Activated naive CD8-positive, alpha-beta T cell treated with anti-CD3 and anti-CD28 coated beads, Interleukin-2, amount 10 ng/mL, durations not matched to agents 7 days and 5 days (primary cell): ENCODE results near the gene DYNC1I1. TPM values are rescaled to one million over a fixed set of nuclear protein-coding genes. Genes with fewer than 3 reads are reported as not detected.

ENCODE experiments used
- ATAC-seq: fragments of 150-1000 bp; cut with Tn5 transposase; one replicate; pipeline ENCODE4 v1.10.0; 2021; ENCODE audit warnings: low read depth, moderate library complexity
- POLR2A ChIA-PET: fragments of 350-600 bp; sonication (Branson Sonifier 250); formaldehyde crosslinking; loops from one replicate; lab custom pipeline; 2021; ENCODE audit warnings: antibody characterized with exemption; lab: Charles Lee
- DNase-seq: peaks from one replicate; pipeline ENCODE4 v3.0.0; 2021
- H3K27ac Mint-ChIP-seq: one replicate; pipeline ENCODE4 v1.8.0; 2022; ENCODE audit warnings: mild to moderate bottlenecking, mixed read lengths
- H3K27me3 Mint-ChIP-seq: one replicate; pipeline ENCODE4 v1.8.0; 2022; ENCODE audit warnings: mild to moderate bottlenecking, moderate library complexity, mixed read lengths
- H3K36me3 Mint-ChIP-seq: one replicate; pipeline ENCODE4 v1.8.0; 2021; ENCODE audit warnings: mild to moderate bottlenecking, mixed read lengths
- H3K4me1 Mint-ChIP-seq: one replicate; pipeline ENCODE4 v1.8.0; 2021; ENCODE audit warnings: mixed read lengths
- H3K4me3 Mint-ChIP-seq: one replicate; pipeline ENCODE4 v1.8.0; 2022; ENCODE audit warnings: mild to moderate bottlenecking, moderate library complexity, mixed read lengths
- H3K9me3 Mint-ChIP-seq: one replicate; pipeline ENCODE4 v1.8.0; 2021; ENCODE audit warnings: mixed read lengths
- total RNA-seq, 2 experiments: library from RNA; stranded (reverse); gene quantifications; one replicate each; pipeline ENCODE4 v1.2.3, GENCODE V29; 2021

The DYNC1I1 gene
- total RNA-seq, 2 experiments from 2014 or later: not detected

DNA sequence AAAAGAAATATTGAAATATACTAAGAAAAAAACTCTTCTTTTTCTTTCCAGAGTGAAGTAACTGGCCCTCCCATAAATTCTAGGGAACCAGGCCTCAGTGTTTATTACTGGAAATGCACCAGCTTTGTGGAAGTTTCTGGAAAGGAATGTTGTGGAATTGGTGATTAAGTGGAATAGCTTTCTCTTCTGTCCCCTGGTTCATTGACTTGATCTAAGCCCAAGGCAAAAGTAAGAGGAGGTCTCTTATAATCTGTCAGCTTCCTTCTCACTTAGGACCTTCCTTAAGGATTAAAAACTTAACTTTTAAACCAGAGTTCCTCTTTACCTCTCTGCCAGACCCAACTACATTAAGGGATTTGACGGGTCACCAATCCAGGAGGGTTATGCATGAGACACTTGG, 283.4 kb downstream of the DYNC1I1 start:
- Mint-ChIP-seq H3K27ac (no peak overlapping the region), H3K4me1 (no peaks in the 10 kb centered on the region), H3K9me3 (no peaks in the 10 kb centered on the region), H3K27me3 (peaks cover 23% of the 10 kb centered on the region), H3K4me3 (no peak overlapping the region), H3K36me3 (no peaks in the 10 kb centered on the region)
- ATAC-seq (no peak), DNase-seq (no peak)
- POLR2A ChIA-PET: no interaction called here

DNA sequence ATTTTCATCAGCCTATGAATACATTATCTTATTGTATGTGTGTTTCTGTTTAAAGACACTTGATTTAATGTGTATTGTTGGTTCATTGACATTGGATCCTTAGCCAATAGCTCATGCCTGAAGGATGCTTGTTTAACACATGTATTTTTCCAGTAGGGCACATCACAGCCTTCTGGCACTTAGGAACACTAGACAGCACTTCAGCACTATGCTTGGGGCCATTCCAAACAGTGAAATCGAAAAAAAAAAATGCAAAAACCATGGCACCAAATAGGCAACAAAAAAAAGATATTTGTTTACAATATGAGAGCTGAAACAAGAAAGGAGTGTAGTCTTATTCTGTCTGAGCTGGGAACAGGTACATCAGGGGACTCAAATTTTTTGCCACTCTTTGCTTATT, 286.7 kb downstream of the DYNC1I1 start:
- no peaks in the 10 kb centered on the region for H3K36me3 Mint-ChIP-seq
- H3K27me3 Mint-ChIP-seq: peaks cover 13% of the 10 kb centered on the region
- no peak overlapping the region for H3K27ac Mint-ChIP-seq
- ATAC-seq (no peak), DNase-seq (no peak)
- POLR2A ChIA-PET: no interaction called here
- H3K4me1 Mint-ChIP-seq: no peaks in the 10 kb centered on the region
- H3K9me3 Mint-ChIP-seq: no peaks in the 10 kb centered on the region
- no peak overlapping the region for H3K4me3 Mint-ChIP-seq

DNA sequence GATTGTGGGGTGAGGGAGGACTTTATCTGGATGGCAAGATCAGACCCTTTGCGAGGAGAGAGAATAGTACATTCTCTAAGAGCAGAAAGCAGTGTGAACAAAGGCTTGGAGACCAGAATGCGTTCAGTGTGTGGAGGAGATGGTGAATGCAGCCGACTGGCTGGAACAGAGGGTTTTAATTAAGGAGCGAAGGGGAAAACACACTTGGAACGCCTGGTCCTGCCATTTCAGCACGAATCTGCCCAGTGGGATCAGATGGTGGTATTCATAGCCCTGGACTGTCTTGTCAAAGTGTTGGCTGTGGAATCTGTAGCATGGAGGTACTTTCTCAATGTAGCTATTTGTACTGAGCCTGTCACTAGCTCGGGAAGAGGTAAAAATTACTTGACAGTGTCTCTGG, 288.7 kb downstream of the DYNC1I1 start:
- no peaks in the 10 kb centered on the region for H3K36me3 Mint-ChIP-seq
- POLR2A ChIA-PET: no interaction called here
- H3K9me3 Mint-ChIP-seq: no peaks in the 10 kb centered on the region
- ATAC-seq: no peak
- H3K4me1 Mint-ChIP-seq: no peaks in the 10 kb centered on the region
- H3K27ac Mint-ChIP-seq: no peak overlapping the region
- no peak for DNase-seq
- peaks cover 9% of the 10 kb centered on the region for H3K27me3 Mint-ChIP-seq
- H3K4me3 Mint-ChIP-seq: no peak overlapping the region

DNA sequence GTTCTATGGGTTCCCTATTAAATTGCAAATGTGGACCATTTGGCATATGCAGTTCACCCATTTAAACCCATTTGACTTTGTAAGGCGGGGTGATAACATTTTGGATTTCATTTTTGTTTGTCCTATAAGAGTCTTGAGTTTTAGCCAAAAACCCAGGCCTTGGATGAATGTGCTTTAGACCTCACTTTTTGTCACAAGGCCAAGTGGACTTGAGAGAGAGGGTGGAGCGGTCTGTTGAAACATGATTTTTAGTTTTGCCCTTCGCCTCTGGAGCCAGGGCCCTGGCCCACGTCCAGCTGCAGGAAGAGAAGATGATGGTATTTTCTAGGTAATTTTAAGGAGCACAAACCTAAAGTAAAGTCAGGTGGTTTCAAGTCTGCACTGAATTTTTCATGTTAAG, 289.5 kb downstream of the DYNC1I1 start:
- no peaks in the 10 kb centered on the region for H3K36me3 Mint-ChIP-seq
- no peaks in the 10 kb centered on the region for H3K4me1 Mint-ChIP-seq
- DNase-seq (no peak), ATAC-seq (no peak)
- no peak overlapping the region for H3K27ac Mint-ChIP-seq
- no peaks in the 10 kb centered on the region for H3K9me3 Mint-ChIP-seq
- no peak overlapping the region for H3K4me3 Mint-ChIP-seq
- POLR2A ChIA-PET: no interaction called here
- peaks cover 7% of the 10 kb centered on the region for H3K27me3 Mint-ChIP-seq

DNA sequence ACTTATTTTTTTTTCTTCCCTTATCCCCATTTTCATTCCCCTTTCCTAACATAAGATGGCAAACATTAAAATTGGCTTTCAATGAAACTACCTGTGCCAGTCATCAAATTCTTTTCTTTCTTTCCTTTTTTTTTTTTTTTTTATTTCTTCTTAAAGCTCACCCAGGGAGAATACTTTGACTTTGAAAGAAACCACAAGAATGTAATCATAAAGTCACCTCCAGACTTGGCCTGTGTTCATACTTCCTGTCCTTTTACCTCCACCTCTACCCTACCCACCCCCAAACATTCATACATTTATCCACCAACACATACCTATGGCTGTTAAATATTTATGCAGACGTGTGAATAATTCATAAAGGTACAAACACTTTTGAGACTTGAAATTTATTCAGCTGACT, 295.0 kb downstream of the DYNC1I1 start:
- POLR2A ChIA-PET: no interaction called here
- H3K27me3 Mint-ChIP-seq: peaks cover 17% of the 10 kb centered on the region
- H3K4me1 Mint-ChIP-seq: no peaks in the 10 kb centered on the region
- H3K9me3 Mint-ChIP-seq: no peaks in the 10 kb centered on the region
- H3K27ac Mint-ChIP-seq: no peak overlapping the region
- H3K4me3 Mint-ChIP-seq: no peak overlapping the region
- H3K36me3 Mint-ChIP-seq: no peaks in the 10 kb centered on the region
- DNase-seq: no peak
- no peak for ATAC-seq

DNA sequence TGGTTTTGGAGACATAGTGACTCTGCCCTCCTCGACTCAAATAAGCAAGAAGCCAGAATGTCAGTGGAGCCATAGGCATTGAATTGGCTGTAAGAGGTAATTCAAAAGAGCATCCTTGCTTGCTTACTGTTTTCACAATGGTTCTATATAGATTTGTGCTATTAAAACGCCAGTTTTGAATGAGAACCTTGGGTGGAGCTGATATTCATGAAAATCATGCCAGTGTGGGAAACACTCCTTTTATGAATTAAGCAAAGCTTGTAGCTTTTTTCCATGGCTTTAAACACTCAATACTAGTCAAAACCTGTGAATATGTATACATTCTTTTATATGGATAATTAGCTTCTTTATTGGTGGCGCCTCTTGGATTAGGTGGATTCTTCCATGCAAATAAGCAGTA, 297.0 kb downstream of the DYNC1I1 start:
- no peak for ATAC-seq
- peaks cover 21% of the 10 kb centered on the region for H3K27me3 Mint-ChIP-seq
- H3K27ac Mint-ChIP-seq: no peak overlapping the region

DNA sequence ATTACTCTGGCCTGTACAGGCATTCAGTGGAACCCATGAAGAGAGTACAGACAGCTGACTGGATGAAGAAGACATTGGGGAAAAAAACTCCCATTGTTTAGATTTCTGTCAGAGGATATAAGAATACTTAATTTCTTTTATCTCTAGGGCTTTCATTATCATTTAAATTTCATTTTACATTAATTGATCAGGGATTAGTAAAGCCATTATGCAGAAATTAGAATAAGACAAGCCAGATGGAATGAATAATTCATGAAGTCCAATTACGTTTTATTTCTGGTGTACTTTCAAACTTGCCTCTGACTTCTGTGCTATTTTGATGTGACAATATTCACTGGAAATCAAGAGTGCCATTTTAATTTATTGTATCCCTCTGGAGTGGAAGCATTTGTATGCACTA, 302.5 kb downstream of the DYNC1I1 start:
- no peaks in the 10 kb centered on the region for H3K36me3 Mint-ChIP-seq
- DNase-seq (no peak), ATAC-seq (no peak)
- H3K27me3 Mint-ChIP-seq: peaks cover 52% of the 10 kb centered on the region
- no peak overlapping the region for H3K27ac Mint-ChIP-seq
- POLR2A ChIA-PET: no interaction called here
- H3K4me1 Mint-ChIP-seq: peaks cover 9% of the 10 kb centered on the region
- no peaks in the 10 kb centered on the region for H3K9me3 Mint-ChIP-seq
- no peak overlapping the region for H3K4me3 Mint-ChIP-seq

More for the DNA sequence above, 297.0 kb downstream of the DYNC1I1 start:
- H3K9me3 Mint-ChIP-seq: no peaks in the 10 kb centered on the region
- H3K4me3 Mint-ChIP-seq: no peak overlapping the region
- DNase-seq: no peak
- no peaks in the 10 kb centered on the region for H3K36me3 Mint-ChIP-seq
- H3K4me1 Mint-ChIP-seq: no peaks in the 10 kb centered on the region
- POLR2A ChIA-PET: no interaction called here

DNA sequence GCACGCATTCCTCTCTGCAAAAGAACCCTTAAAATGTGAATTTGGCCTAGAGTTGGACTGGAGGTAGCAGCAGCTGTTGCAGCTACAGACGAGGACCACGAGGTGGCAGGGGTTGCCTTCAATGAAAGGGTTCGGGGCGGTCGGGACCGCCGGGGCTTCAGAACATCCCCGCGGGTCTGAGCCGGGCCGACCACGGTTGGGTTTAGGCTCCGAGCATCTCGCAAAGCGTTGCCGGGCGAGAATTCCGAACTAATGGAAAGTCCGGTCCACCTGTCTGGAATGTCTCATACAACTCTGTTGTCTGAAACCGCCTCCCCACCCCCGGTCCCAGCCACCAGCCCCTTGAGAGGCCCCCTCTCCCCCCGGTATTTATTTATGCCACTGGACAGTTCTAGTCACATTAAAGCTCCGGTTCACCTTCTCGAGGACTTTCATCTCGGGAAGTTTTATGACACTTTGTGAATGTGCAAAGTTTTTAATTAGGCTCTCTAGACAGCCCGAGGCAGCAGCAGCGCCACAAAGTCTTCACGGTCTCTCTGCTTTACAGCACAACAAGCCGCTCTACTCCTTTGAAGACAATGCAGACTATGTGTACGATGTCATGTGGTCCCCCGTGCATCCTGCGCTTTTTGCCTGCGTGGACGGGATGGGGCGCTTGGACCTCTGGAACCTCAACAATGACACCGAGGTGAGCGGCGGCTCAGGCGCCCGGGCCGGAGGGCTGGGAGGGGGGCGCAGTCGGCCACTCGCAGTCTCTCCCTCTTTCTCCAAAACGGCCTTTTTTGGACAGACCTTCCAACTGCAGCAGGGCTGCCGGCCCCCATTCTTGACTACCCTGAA, 303.4 kb downstream of the DYNC1I1 start:
- H3K36me3 Mint-ChIP-seq: no peaks in the 10 kb centered on the region
- no peaks in the 10 kb centered on the region for H3K9me3 Mint-ChIP-seq
- POLR2A ChIA-PET: no interaction called here

DNA sequence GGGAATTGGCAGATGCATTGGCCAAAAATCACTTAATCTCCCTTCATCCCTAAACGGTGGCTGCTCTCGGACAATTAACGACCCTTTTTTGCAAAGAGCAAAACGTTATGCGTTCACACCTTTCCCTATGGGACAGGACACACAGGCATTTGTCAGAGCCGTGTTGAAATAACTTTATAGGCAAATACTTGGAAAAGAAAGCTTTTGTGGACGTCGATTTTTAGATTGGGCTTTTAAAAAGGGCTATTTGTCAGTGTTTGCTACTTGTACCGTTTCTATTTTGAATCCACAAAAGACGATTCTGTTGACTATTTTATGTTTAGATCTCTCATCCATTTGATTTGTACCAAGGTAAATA, 304.0 kb downstream of the DYNC1I1 start:
- H3K36me3 Mint-ChIP-seq: no peaks in the 10 kb centered on the region
- H3K27me3 Mint-ChIP-seq: peaks cover 52% of the 10 kb centered on the region
- no peaks in the 10 kb centered on the region for H3K9me3 Mint-ChIP-seq
- H3K4me3 Mint-ChIP-seq: peak overlapping the region; percentile 82
- no peak overlapping the region for H3K27ac Mint-ChIP-seq
- DNase-seq (no peak), ATAC-seq (no peak)
- POLR2A ChIA-PET: no interaction called here
- H3K4me1 Mint-ChIP-seq: peaks cover 9% of the 10 kb centered on the region

More for the DNA sequence above, 303.4 kb downstream of the DYNC1I1 start:
- DNase-seq: peak; percentile 55
- peak; percentile 89 for ATAC-seq
- peak overlapping the region; percentile 82 for H3K4me3 Mint-ChIP-seq
- peaks cover 52% of the 10 kb centered on the region for H3K27me3 Mint-ChIP-seq
- no peak overlapping the region for H3K27ac Mint-ChIP-seq
- peaks cover 9% of the 10 kb centered on the region for H3K4me1 Mint-ChIP-seq

DNA sequence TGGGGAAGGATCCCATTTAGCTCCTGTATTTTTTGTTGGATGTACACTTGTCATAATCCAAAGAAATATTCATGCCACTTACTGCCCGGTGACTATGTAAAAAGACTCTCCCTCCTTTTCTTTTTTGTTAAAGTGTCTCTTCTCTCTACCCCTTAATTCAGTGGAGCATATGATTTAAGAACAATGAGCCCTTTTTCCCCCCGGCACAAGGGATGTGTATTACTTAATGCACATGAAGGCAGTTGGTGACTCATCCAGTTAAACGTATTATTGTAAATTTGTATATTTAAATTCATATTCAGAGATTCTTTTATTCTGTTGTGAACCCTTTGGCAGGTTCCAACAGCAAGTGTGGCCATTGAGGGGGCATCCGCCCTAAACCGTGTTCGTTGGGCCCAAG, 307.7 kb downstream of the DYNC1I1 start:
- Mint-ChIP-seq H3K9me3 (no peaks in the 10 kb centered on the region), H3K36me3 (no peaks in the 10 kb centered on the region), H3K27me3 (peaks cover 49% of the 10 kb centered on the region), H3K4me3 (no peak overlapping the region), H3K27ac (no peak overlapping the region), H3K4me1 (peaks cover 9% of the 10 kb centered on the region)
- no peak for DNase-seq
- no peak for ATAC-seq
- POLR2A ChIA-PET: no interaction called here

DNA sequence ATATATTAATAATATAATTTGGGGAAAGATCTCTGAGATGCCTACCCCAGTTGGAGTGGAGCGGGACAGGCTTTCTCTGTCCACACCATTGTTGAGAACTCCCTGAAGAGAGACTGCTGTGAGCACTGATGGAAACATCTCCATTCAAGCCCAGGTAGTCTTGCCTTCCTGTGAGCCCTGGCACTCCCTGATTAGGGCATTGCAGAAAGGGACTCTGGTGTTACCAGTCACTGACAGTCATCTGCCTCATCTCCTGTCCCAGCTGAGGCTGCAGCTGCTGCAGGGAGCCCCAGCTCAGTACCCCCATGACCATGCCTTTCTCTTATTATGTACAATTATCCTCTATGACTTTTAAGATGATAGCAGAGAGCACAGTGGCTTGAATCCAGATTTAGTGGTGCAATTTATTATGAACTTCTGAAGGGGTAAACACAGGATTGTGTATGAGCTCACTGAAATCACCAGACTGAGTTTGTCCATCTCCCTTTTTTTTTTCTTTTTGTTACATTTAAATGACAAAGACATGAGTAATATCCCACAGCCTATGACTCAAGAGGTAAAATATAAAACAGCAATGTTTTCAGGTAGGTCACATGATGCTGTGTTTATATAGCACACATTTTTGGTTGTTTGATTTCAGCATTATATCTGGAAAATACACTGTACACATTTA, 312.7 kb downstream of the DYNC1I1 start:
- Mint-ChIP-seq H3K4me3 (no peak overlapping the region), H3K27ac (no peak overlapping the region), H3K36me3 (no peaks in the 10 kb centered on the region), H3K27me3 (peaks cover 20% of the 10 kb centered on the region), H3K9me3 (no peaks in the 10 kb centered on the region), H3K4me1 (no peaks in the 10 kb centered on the region)
- ATAC-seq (no peak), DNase-seq (no peak)
- POLR2A ChIA-PET: no interaction called here

DNA sequence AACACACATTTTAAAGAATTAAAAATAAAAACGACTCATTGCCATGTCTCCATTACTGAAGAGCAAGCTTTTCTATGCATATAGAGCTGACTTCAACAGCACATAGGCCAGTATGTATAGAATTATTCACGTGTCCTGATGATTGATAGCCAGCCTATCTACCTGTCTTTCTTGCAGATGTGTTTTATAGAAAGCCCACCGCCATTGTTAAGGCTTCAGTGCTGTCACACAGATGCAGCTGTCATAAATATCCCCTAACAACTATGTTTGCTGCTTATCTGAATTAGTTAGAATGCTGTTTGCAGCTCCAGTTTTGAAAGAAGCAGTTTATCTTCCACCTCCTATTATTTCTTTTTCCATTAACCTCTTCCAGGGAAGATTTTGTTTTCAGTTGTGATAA, 313.6 kb downstream of the DYNC1I1 start:
- peaks cover 17% of the 10 kb centered on the region for H3K27me3 Mint-ChIP-seq
- POLR2A ChIA-PET: no interaction called here
- DNase-seq (no peak), ATAC-seq (no peak)
- no peak overlapping the region for H3K27ac Mint-ChIP-seq
- no peaks in the 10 kb centered on the region for H3K36me3 Mint-ChIP-seq
- H3K4me3 Mint-ChIP-seq: no peak overlapping the region
- H3K4me1 Mint-ChIP-seq: no peaks in the 10 kb centered on the region
- no peaks in the 10 kb centered on the region for H3K9me3 Mint-ChIP-seq

DNA sequence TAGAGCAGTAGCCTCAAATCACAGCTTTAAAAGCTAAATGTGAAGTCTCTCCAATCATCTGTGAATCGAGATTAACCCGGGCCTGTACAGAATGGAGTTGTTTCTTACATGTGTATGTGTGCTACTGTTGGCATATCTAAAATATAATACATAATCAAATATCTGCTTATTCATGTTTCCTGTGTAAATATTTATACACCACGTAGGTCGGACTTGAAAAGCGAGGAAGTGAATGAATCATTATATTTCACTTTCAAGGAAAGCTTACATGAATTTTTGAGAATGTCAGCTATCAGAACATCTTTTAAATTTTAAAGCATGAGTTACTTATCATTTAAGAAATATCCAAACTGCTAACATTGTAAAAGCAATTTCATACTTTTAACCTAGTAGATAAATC, 316.2 kb downstream of the DYNC1I1 start:
- Mint-ChIP-seq H3K4me1 (no peaks in the 10 kb centered on the region), H3K9me3 (no peaks in the 10 kb centered on the region), H3K4me3 (no peak overlapping the region), H3K36me3 (no peaks in the 10 kb centered on the region), H3K27ac (no peak overlapping the region), H3K27me3 (peaks cover 30% of the 10 kb centered on the region)
- DNase-seq (no peak), ATAC-seq (no peak)
- POLR2A ChIA-PET: no interaction called here

DNA sequence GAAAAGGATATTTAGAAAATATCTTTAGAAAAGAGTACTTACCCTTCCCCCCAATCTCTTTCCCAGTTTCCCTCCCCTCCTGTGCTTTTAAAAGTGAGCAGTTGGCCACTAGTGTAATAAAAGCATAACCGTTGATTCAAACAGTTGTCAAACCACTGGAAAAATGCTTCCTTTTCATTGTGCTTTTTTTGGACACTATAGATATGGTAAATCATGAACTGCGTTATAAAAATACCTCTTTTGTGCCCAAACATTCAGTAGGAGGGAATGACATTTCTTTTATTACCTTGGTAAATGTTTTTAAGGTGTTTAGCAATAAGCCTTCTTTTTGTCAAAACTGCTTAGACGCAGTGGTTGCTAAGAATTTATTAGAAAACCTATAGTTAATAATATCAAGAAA, 317.2 kb downstream of the DYNC1I1 start:
- DNase-seq (no peak), ATAC-seq (no peak)
- Mint-ChIP-seq H3K36me3 (no peaks in the 10 kb centered on the region), H3K4me3 (no peak overlapping the region), H3K9me3 (no peaks in the 10 kb centered on the region), H3K4me1 (no peaks in the 10 kb centered on the region), H3K27ac (no peak overlapping the region), H3K27me3 (peaks cover 36% of the 10 kb centered on the region)
- POLR2A ChIA-PET: no interaction called here
